Lower leg skin (tissue), 3 donors: ENCODE results near the gene RPL18A.

Experiments used
- CTCF ChIP-seq, 3 donors: fragments of 450-650 bp; IDR thresholded peaks; one replicate each; pipeline ENCODE4 v1.5.1; 2016; ENCODE audit warnings: antibody characterized with exemption in 3 of 3, mild to moderate bottlenecking in 3 of 3, moderate library complexity in 2 of 3
- POLR2A ChIP-seq, 2 donors: fragments of 450-650 bp; IDR thresholded peaks; one replicate each; pipeline ENCODE4 v1.6.1; 2016 to 2017; ENCODE audit warnings: antibody characterized with exemption in 2 of 2, mild to moderate bottlenecking in 1 of 2, moderate library complexity in 1 of 2

GRCh38 chr19:17837972-17838371 is 21.7 kb upstream of the RPL18A start:
- TF ChIP-seq CTCF (IDR thresholded peaks at IDR 0.05) (no peak), POLR2A (IDR thresholded peaks at IDR 0.05) (no peak)
